B cell (primary cell): ENCODE measurements around the gene COL4A1. TPM values are rescaled to one million over a fixed set of nuclear protein-coding genes. Genes with fewer than 3 reads are reported as not detected.

Source experiments
- ATAC-seq: fragments of 200-7000 bp; cut with Tn5 transposase; one replicate; pipeline ENCODE4 v1.10.0; 2021; ENCODE audit warnings: low read depth, mild to moderate bottlenecking, moderate number of reproducible peaks, moderate library complexity
- CTCF ChIA-PET: fragments of 350-600 bp; sonication (Branson Sonifier 250); formaldehyde crosslinking; loops from one replicate; lab custom pipeline; 2021; ENCODE audit warnings: antibody characterized with exemption, inconsistent platforms; lab: Charles Lee
- POLR2A ChIA-PET: fragments of 350-600 bp; sonication (Branson Sonifier 250); formaldehyde crosslinking; loops from one replicate; lab custom pipeline; 2021; ENCODE audit warnings: antibody characterized with exemption; lab: Charles Lee
- DNase-seq: peaks from one replicate; pipeline ENCODE4 v3.0.0; 2013
- H2AFZ ChIP-seq: 2 replicates; pipeline ENCODE4 v1.6.1; 2012; ENCODE audit warnings: mild to moderate bottlenecking, low read depth, low read length; ENCODE audit not compliant: insufficient read depth, poor library complexity, severe bottlenecking
- H3K27ac ChIP-seq, 2 donors: 1 replicate in 1 of 2; 2 replicates in 1 of 2; pipeline ENCODE4 v1.5.1; 2012 to 2013; ENCODE audit warnings: low read length in 2 of 2, mild to moderate bottlenecking in 2 of 2, moderate library complexity in 1 of 2
- H3K27me3 ChIP-seq, 4 experiments: fragments of 200-600 bp in 1 of 4; sonication (generic) in 1 of 4; replicated peaks in 1 of 4; 1 replicate in 2 of 4; 2 replicates in 2 of 4; pipeline versions ENCODE4 v1.6.1 to v1.7.0; 2013 to 2016; ENCODE audit warnings: low read length in 3 of 4, mild to moderate bottlenecking in 2 of 4, mixed read lengths in 1 of 4, moderate library complexity in 1 of 4; ENCODE audit not compliant: insufficient read depth in 4 of 4, control insufficient read depth in 3 of 4; ENCODE audit errors: control extremely low read depth in 1 of 4
- H3K36me3 ChIP-seq, 2 experiments: replicated peaks in 1 of 2; 1 replicate in 1 of 2; 2 replicates in 1 of 2; pipeline versions ENCODE4 v1.6.1 to v1.7.1; 2013; ENCODE audit warnings: low read length in 1 of 2; ENCODE audit not compliant: insufficient read depth in 2 of 2, control insufficient read depth in 1 of 2; ENCODE audit errors: control extremely low read depth in 1 of 2, extremely low read depth in 1 of 2
- H3K4me1 ChIP-seq, 2 donors: fragments of 200-600 bp in 1 of 2; sonication (generic) in 1 of 2; 1 replicate in 1 of 2; 2 replicates in 1 of 2; pipeline versions ENCODE4 v1.5.1 to v1.6.1; 2013 to 2017; ENCODE audit warnings: low read length in 2 of 2; ENCODE audit not compliant: control insufficient read depth in 2 of 2, insufficient read depth in 2 of 2
- H3K4me2 ChIP-seq: replicated peaks from 2 replicates; pipeline ENCODE3; 2012; ENCODE audit warnings: mild to moderate bottlenecking, low read depth, low read length; ENCODE audit not compliant: poor library complexity, severe bottlenecking
- H3K4me3 ChIP-seq, 5 experiments: fragments of 200-600 bp in 1 of 5; sonication (generic) in 1 of 5; 1 replicate in 3 of 5; 2 replicates in 2 of 5; pipeline versions ENCODE4 v1.5.1 to v1.7.0; 2011 to 2016; ENCODE audit warnings: low read length in 4 of 5, mild to moderate bottlenecking in 4 of 5, low read depth in 2 of 5, control low read depth in 1 of 5, moderate library complexity in 1 of 5; ENCODE audit not compliant: insufficient read depth in 1 of 5; ENCODE audit errors: control extremely low read depth in 1 of 5, extremely low read depth in 1 of 5
- H3K79me2 ChIP-seq: fragments of 200-600 bp; sonication (generic); one replicate; pipeline ENCODE4 v1.6.0; 2016; ENCODE audit warnings: low read length; ENCODE audit not compliant: control insufficient read depth, insufficient read depth
- H3K9ac ChIP-seq: fragments of 200-600 bp; sonication (generic); 2 replicates; pipeline ENCODE4 v1.6.1; 2017; ENCODE audit warnings: mild to moderate bottlenecking, low read length, moderate library complexity
- H3K9me3 ChIP-seq, 3 donors: one replicate each; pipeline versions ENCODE4 v1.6.1 to v1.7.1; 2013; ENCODE audit warnings: low read length in 2 of 3; ENCODE audit not compliant: control insufficient read depth in 2 of 3, insufficient read depth in 1 of 3; ENCODE audit errors: control extremely low read depth in 1 of 3
- H4K20me1 ChIP-seq: 2 replicates; pipeline ENCODE4 v1.6.0; 2012; ENCODE audit warnings: mild to moderate bottlenecking, low read length; ENCODE audit not compliant: insufficient read depth, control insufficient read depth, poor library complexity, severe bottlenecking
- H3K27ac Mint-ChIP-seq: one replicate; pipeline ENCODE4 v1.8.0; 2021; ENCODE audit warnings: mixed read lengths
- H3K27me3 Mint-ChIP-seq: one replicate; pipeline ENCODE4 v1.8.0; 2021; ENCODE audit warnings: mixed read lengths
- H3K4me1 Mint-ChIP-seq: one replicate; pipeline ENCODE4 v1.8.0; 2021; ENCODE audit warnings: mixed read lengths
- H3K4me3 Mint-ChIP-seq: one replicate; pipeline ENCODE4 v1.8.0; 2021; ENCODE audit warnings: mixed read lengths
- H3K9me3 Mint-ChIP-seq: one replicate; pipeline ENCODE4 v1.8.0; 2022; ENCODE audit warnings: mixed read lengths; ENCODE audit not compliant: insufficient read depth
- CTCF ChIP-seq: fragments of 200-600 bp; IDR thresholded peaks from one replicate; pipeline ENCODE4 v1.8.0; 2022; ENCODE audit warnings: antibody characterized with exemption, mild to moderate bottlenecking
- EZH2 ChIP-seq: IDR thresholded peaks from 2 replicates; pipeline ENCODE4 v1.6.1; 2012; ENCODE audit warnings: borderline replicate concordance, low read depth, mild to moderate bottlenecking, moderate library complexity, low read length; ENCODE audit not compliant: insufficient read depth, poor library complexity, severe bottlenecking
- WGBS: methylation state at CpG from one replicate; pipeline ENCODE4 v1.1.5; 2013; ENCODE audit warnings: missing lambda C conversion rate; ENCODE audit not compliant: insufficient coverage; 5-methylcytosine and 5-hydroxymethylcytosine counted together
- intact Hi-C: fragments of 100-400 bp; cut with micrococcal nuclease; formaldehyde crosslinking; loops from one replicate; pipeline ENCODE4 v1.10.0; 2022
- polyA plus RNA-seq: library from polyadenylated mRNA; depleted of rRNA; stranded (reverse); fragments of >200 nt; gene quantifications from 2 replicates; pipeline ENCODE4 v1.2.3, GENCODE V29; 2012
- total RNA-seq, 2 donors: library from RNA; stranded (reverse); fragments of 120-200 nt in 1 of 2; gene quantifications; 1 replicate in 1 of 2; 2 replicates in 1 of 2; pipeline versions ENCODE4 v1.2.3 to v1.2.4, GENCODE V29; 2013 to 2022

Gene COL4A1
- total and polyA plus RNA-seq, 2 donors (not counting 1 experiment from before 2014, with no cell fraction given) = not detected

DNA sequence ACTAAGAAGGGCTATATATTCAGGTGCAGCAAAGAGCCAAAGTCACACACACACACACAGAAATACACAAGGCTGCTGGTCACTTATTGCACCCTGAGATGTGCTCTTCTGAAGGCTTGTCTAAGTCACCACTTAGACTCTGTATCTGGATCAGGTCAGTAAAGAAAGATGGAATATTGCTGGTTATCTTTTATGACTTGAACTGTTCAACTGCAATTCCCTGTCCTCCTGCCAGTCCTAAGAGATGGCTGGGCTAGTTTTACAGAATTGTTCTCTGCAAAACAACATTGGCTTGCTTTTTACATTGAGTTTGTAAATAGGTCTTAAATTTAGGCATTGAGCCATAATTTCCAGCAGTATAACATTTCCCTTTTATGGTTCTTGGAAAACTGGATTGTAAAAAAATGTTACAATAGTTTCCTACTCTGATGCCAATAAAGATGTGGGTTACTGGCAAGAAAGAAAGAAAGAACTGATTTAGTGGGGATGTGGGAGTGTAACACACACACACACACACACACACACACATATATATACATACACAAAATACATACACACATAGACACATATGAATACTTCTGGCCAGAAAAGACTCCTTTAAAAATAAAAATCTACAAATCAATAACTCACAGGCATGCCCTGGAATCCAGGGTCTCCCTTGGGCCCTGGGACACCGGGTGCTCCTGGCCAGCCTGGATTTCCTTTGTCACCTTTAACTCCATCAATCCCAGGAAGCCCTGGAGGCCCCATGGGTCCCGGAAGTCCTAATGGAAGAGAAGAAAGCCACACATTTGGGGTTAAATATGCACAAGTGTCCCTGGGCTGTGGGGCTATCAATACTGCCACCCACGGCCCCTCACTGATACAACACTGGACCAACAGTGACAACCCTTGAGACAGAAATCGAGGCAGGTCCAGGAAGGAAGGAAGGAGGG is 137.7 kb downstream of the COL4A1 start:
- no peaks in the 10 kb centered on the region for H3K4me1 ChIP-seq
- no peak overlapping the region for H3K27ac ChIP-seq
- ATAC-seq (no peak), DNase-seq (no peak)
- H3K27me3 ChIP-seq = peaks cover 0 to 2% (median 0%) of the 10 kb centered on the region in 4 experiments
- H3K9me3 Mint-ChIP-seq = peaks cover 5% of the 10 kb centered on the region
- H3K36me3 ChIP-seq = no peaks in the 10 kb centered on the region
- H3K27me3 Mint-ChIP-seq = peaks cover 13% of the 10 kb centered on the region
- no peak overlapping the region for H3K4me3 ChIP-seq
- intact Hi-C loops = no loop called here
- no CpG with 5 or more reads among the region's 4 CpGs for WGBS
- ChIA-PET CTCF (no interaction called here), POLR2A (no interaction called here)
- no peaks in the 10 kb centered on the region for H3K79me2 ChIP-seq
- H3K4me1 Mint-ChIP-seq = no peaks in the 10 kb centered on the region
- no peak overlapping the region for H3K4me2 ChIP-seq
- TF ChIP-seq EZH2 (no peak), CTCF (no peak)
- no peak overlapping the region for H2AFZ ChIP-seq
- H4K20me1 ChIP-seq = no peaks in the 10 kb centered on the region
- no peak overlapping the region for H3K9ac ChIP-seq
- H3K9me3 ChIP-seq = peaks cover 0 to 22% (median 8%) of the 10 kb centered on the region in 3 donors
- no peak overlapping the region for H3K4me3 Mint-ChIP-seq
- H3K27ac Mint-ChIP-seq = no peak overlapping the region

GRCh38 chr13:110166598-110166997 is 140.4 kb downstream of the COL4A1 start:
- Histone ChIP-seq H3K4me2 (no peak overlapping the region), H3K79me2 (no peaks in the 10 kb centered on the region), H3K27me3 (peaks cover 0 to 2% (median 0%) of the 10 kb centered on the region in 4 experiments), H2AFZ (no peak overlapping the region), H3K9me3 (peaks cover 0 to 5% (median 0%) of the 10 kb centered on the region in 3 donors), H3K4me1 (no peaks in the 10 kb centered on the region), H3K36me3 (no peaks in the 10 kb centered on the region), H3K27ac (no peak overlapping the region), H4K20me1 (no peaks in the 10 kb centered on the region), H3K9ac (no peak overlapping the region), H3K4me3 (no peak overlapping the region)
- TF ChIP-seq CTCF = no peak
- TF ChIP-seq EZH2 = no peak
- 96% methylated on average over 2 of the region's 4 CpGs for WGBS
- H3K27me3 Mint-ChIP-seq = peaks cover 13% of the 10 kb centered on the region
- H3K4me1 Mint-ChIP-seq = no peaks in the 10 kb centered on the region
- ATAC-seq (no peak), DNase-seq (no peak)
- intact Hi-C loops = no loop called here
- no peak overlapping the region for H3K4me3 Mint-ChIP-seq
- ChIA-PET CTCF (no interaction called here), POLR2A (no interaction called here)
- H3K9me3 Mint-ChIP-seq = peaks cover 1% of the 10 kb centered on the region
- H3K27ac Mint-ChIP-seq = no peak overlapping the region
